Adipose tissue (tissue), 3 donors: Measurements from ENCODE around the gene DTYMK. TPM values are rescaled to one million over a fixed set of nuclear protein-coding genes. Genes with fewer than 3 reads are reported as not detected.

Experiments used
- H3K27ac ChIP-seq: one replicate; pipeline ENCODE4 v1.5.1; 2013; ENCODE audit warnings: low read depth, low read length
- WGBS, 3 donors: extraction: QIAGEN DNeasy Blood & Tissue Kit; methylation state at CpG; one replicate each; pipeline ENCODE4 v1.1.7; 2013; 5-methylcytosine and 5-hydroxymethylcytosine counted together
- polyA plus RNA-seq, 3 donors: library from polyadenylated mRNA; stranded (reverse); fragments of 200-250 nt; gene quantifications; one replicate each; pipeline ENCODE4 v1.2.3, GENCODE V29; 2013
- donor health status: healthy with polysubstance abuse.
- donor health status: Bipolar disorder and iron deficiency.
- donor health status: healthy.

The DTYMK gene
- polyA plus RNA-seq, 3 donors, result 9.7 to 21.8 (median 17.8) TPM

GRCh38 chr2:241657786-241658254, 28.8 kb downstream of the DTYMK start:
- no peak overlapping the region for H3K27ac ChIP-seq
- 88 to 92% (median 92%) methylated on average over 14 to 15 of the region's 15 CpGs for WGBS, 3 donors

- WGBS, 3 donors, result 94 to 98% (median 95%) methylated on average over 13 of the region's 13 CpGs
- no peak overlapping the region for H3K27ac ChIP-seq
These were observed 30.3 kb downstream of the DTYMK start for GRCh38 chr2:241656190-241656741.

- WGBS, 3 donors, result 91 to 94% (median 91%) methylated on average over 17 of the region's 17 CpGs
These were observed 31.0 kb downstream of the DTYMK start for GRCh38 chr2:241655516-241656189.

GRCh38 chr2:241654551-241654950, 32.1 kb downstream of the DTYMK start:
- 89 to 91% (median 89%) methylated on average over 12 of the region's 12 CpGs for WGBS, 3 donors
- no peak overlapping the region for H3K27ac ChIP-seq

More at GRCh38 chr2:241655516-241656189, 31.0 kb downstream of the DTYMK start:
- no peak overlapping the region for H3K27ac ChIP-seq

- H3K27ac ChIP-seq, result no peak overlapping the region
- WGBS, 3 donors, result 96 to 97% (median 96%) methylated on average over 13 of the region's 13 CpGs
These were observed 33.3 kb downstream of the DTYMK start for GRCh38 chr2:241653210-241653750.

- H3K27ac ChIP-seq, result no peak overlapping the region
- 96% methylated on average over 9 of the region's 9 CpGs for WGBS, 3 donors
These were observed 33.9 kb downstream of the DTYMK start for GRCh38 chr2:241652722-241653121.

- H3K27ac ChIP-seq, result no peak overlapping the region
- WGBS, 3 donors, result 96 to 98% (median 96%) methylated on average over 9 of the region's 9 CpGs
These were observed 34.5 kb downstream of the DTYMK start for GRCh38 chr2:241652142-241652541.

- 81 to 95% (median 94%) methylated on average over 6 of the region's 6 CpGs for WGBS, 3 donors
- H3K27ac ChIP-seq, result no peak overlapping the region
These were observed 36.7 kb downstream of the DTYMK start for GRCh38 chr2:241649927-241650326.

GRCh38 chr2:241649404-241649803, 37.2 kb downstream of the DTYMK start:
- 77 to 86% (median 82%) methylated on average over 4 of the region's 4 CpGs for WGBS, 3 donors
- H3K27ac ChIP-seq, result no peak overlapping the region

- no peak overlapping the region for H3K27ac ChIP-seq
- WGBS, 3 donors, result 81 to 85% (median 82%) methylated on average over 6 of the region's 6 CpGs
These were observed 38.2 kb downstream of the DTYMK start for GRCh38 chr2:241648453-241648852.

GRCh38 chr2:241645915-241646645, 40.5 kb downstream of the DTYMK start:
- H3K27ac ChIP-seq, result no peak overlapping the region
- 87 to 92% (median 90%) methylated on average over 14 of the region's 14 CpGs for WGBS, 3 donors

- H3K27ac ChIP-seq, result no peak overlapping the region
- WGBS, 3 donors, result 75 to 89% (median 89%) methylated on average over 26 of the region's 26 CpGs
These were observed 41.3 kb downstream of the DTYMK start for GRCh38 chr2:241645056-241645914.

- WGBS, 3 donors, result 35 to 62% (median 54%) methylated on average over 2 of the region's 2 CpGs
- H3K27ac ChIP-seq, result no peak overlapping the region
These were observed 45.0 kb downstream of the DTYMK start for GRCh38 chr2:241641631-241642030.

GRCh38 chr2:241640165-241640795, 46.3 kb downstream of the DTYMK start:
- no peak overlapping the region for H3K27ac ChIP-seq
- WGBS, 3 donors, result 83 to 92% (median 92%) methylated on average over 8 of the region's 8 CpGs

GRCh38 chr2:241639385-241639784, 47.2 kb downstream of the DTYMK start:
- H3K27ac ChIP-seq, result no peak overlapping the region
- 92 to 95% (median 93%) methylated on average over 7 of the region's 7 CpGs for WGBS, 3 donors

- H3K27ac ChIP-seq, result no peak overlapping the region
- 95 to 98% (median 98%) methylated on average over 14 of the region's 14 CpGs for WGBS, 3 donors
These were observed 47.7 kb downstream of the DTYMK start for GRCh38 chr2:241638940-241639339.

GRCh38 chr2:241637795-241638660, 48.6 kb downstream of the DTYMK start:
- H3K27ac ChIP-seq, result no peak overlapping the region
- WGBS, 3 donors, result 1% methylated on average over 58 to 67 of the region's 67 CpGs
